ENCODE results near the gene MBNL3. TPM values are rescaled to one million over a fixed set of nuclear protein-coding genes. Genes with fewer than 3 reads are reported as not detected.

Gene MBNL3
- total RNA-seq, 2 donors from 2014 or later = 15.7 to 18.6 TPM

- no peak for DNase-seq
- Mint-ChIP-seq H3K36me3 (ENCODE audit: insufficient read depth in 2 of 2) (peaks cover 0 to 2% of the 10 kb centered on the region in 2 donors), H3K4me1 (ENCODE audit: low read depth) (peaks cover 4% of the 10 kb centered on the region), H3K27ac (no peak overlapping the region), H3K4me3 (no peak overlapping the region), H3K9me3 (no peaks in the 10 kb centered on the region), H3K27me3 (ENCODE audit: low read depth) (peaks cover 30% of the 10 kb centered on the region)
- no peak for ATAC-seq (replicated peaks in 1 of 2)
Measured at GRCh38 chrX:132378281-132378680, 110.6 kb downstream of the MBNL3 start.

GRCh38 chrX:132375941-132376340 lies 112.9 kb downstream of the MBNL3 start:
- H3K4me1 Mint-ChIP-seq (ENCODE audit: low read depth) = no peaks in the 10 kb centered on the region
- no peak for ATAC-seq (replicated peaks in 1 of 2)
- no peak overlapping the region for H3K4me3 Mint-ChIP-seq
- peaks cover 11% of the 10 kb centered on the region for H3K27me3 Mint-ChIP-seq (ENCODE audit: low read depth)
- H3K36me3 Mint-ChIP-seq (ENCODE audit: insufficient read depth in 2 of 2) = no peaks in the 10 kb centered on the region
- no peak for DNase-seq
- no peak overlapping the region for H3K27ac Mint-ChIP-seq
- no peaks in the 10 kb centered on the region for H3K9me3 Mint-ChIP-seq

- DNase-seq (no peak), ATAC-seq (replicated peaks in 1 of 2) (no peak)
- H3K27me3 Mint-ChIP-seq (ENCODE audit: low read depth) = peaks cover 6% of the 10 kb centered on the region
- no peaks in the 10 kb centered on the region for H3K4me1 Mint-ChIP-seq (ENCODE audit: low read depth)
- H3K4me3 Mint-ChIP-seq = no peak overlapping the region
- no peaks in the 10 kb centered on the region for H3K36me3 Mint-ChIP-seq (ENCODE audit: insufficient read depth in 2 of 2)
- no peaks in the 10 kb centered on the region for H3K9me3 Mint-ChIP-seq
- no peak overlapping the region for H3K27ac Mint-ChIP-seq
Measured at GRCh38 chrX:132373610-132374009, 115.2 kb downstream of the MBNL3 start.

GRCh38 chrX:132369617-132370326 lies 119.1 kb downstream of the MBNL3 start:
- no peaks in the 10 kb centered on the region for H3K9me3 Mint-ChIP-seq
- H3K27me3 Mint-ChIP-seq (ENCODE audit: low read depth) = peaks cover 22% of the 10 kb centered on the region
- no peak overlapping the region for H3K4me3 Mint-ChIP-seq
- H3K27ac Mint-ChIP-seq = no peak overlapping the region
- ATAC-seq (replicated peaks in 1 of 2) (no peak), DNase-seq (no peak)
- no peaks in the 10 kb centered on the region for H3K4me1 Mint-ChIP-seq (ENCODE audit: low read depth)
- H3K36me3 Mint-ChIP-seq (ENCODE audit: insufficient read depth in 2 of 2) = no peaks in the 10 kb centered on the region

GRCh38 chrX:132367984-132368383 lies 120.9 kb downstream of the MBNL3 start:
- Mint-ChIP-seq H3K4me1 (ENCODE audit: low read depth) (no peaks in the 10 kb centered on the region), H3K27ac (no peak overlapping the region), H3K36me3 (ENCODE audit: insufficient read depth in 2 of 2) (no peaks in the 10 kb centered on the region), H3K4me3 (no peak overlapping the region), H3K27me3 (ENCODE audit: low read depth) (peaks cover 32% of the 10 kb centered on the region), H3K9me3 (peaks cover 0 to 1% of the 10 kb centered on the region in 2 donors)
- DNase-seq = no peak
- ATAC-seq (replicated peaks in 1 of 2) = no peak

GRCh38 chrX:132367314-132367713 lies 121.5 kb downstream of the MBNL3 start:
- H3K27ac Mint-ChIP-seq = no peak overlapping the region
- no peak overlapping the region for H3K4me3 Mint-ChIP-seq
- ATAC-seq (replicated peaks in 1 of 2) (no peak), DNase-seq (no peak)
- no peaks in the 10 kb centered on the region for H3K4me1 Mint-ChIP-seq (ENCODE audit: low read depth)
- no peaks in the 10 kb centered on the region for H3K36me3 Mint-ChIP-seq (ENCODE audit: insufficient read depth in 2 of 2)
- peaks cover 32% of the 10 kb centered on the region for H3K27me3 Mint-ChIP-seq (ENCODE audit: low read depth)
- H3K9me3 Mint-ChIP-seq = peaks cover 0 to 1% of the 10 kb centered on the region in 2 donors

GRCh38 chrX:132365490-132365889 lies 123.3 kb downstream of the MBNL3 start:
- Mint-ChIP-seq H3K27ac (no peak overlapping the region), H3K9me3 (peaks cover 0 to 1% of the 10 kb centered on the region in 2 donors), H3K27me3 (ENCODE audit: low read depth) (peaks cover 38% of the 10 kb centered on the region), H3K4me3 (no peak overlapping the region), H3K36me3 (ENCODE audit: insufficient read depth in 2 of 2) (no peaks in the 10 kb centered on the region), H3K4me1 (ENCODE audit: low read depth) (no peaks in the 10 kb centered on the region)
- peak; percentile 0 to 1 for DNase-seq
- peak; percentile 75 to 85 for ATAC-seq (replicated peaks in 1 of 2)

GRCh38 chrX:132364313-132364712 lies 124.5 kb downstream of the MBNL3 start:
- no peaks in the 10 kb centered on the region for H3K4me1 Mint-ChIP-seq (ENCODE audit: low read depth)
- H3K36me3 Mint-ChIP-seq (ENCODE audit: insufficient read depth in 2 of 2) = no peaks in the 10 kb centered on the region
- no peak for ATAC-seq (replicated peaks in 1 of 2)
- no peak overlapping the region for H3K4me3 Mint-ChIP-seq
- no peak overlapping the region for H3K27ac Mint-ChIP-seq
- peaks cover 49% of the 10 kb centered on the region for H3K27me3 Mint-ChIP-seq (ENCODE audit: low read depth)
- no peak for DNase-seq
- peaks cover 0 to 1% of the 10 kb centered on the region in 2 donors for H3K9me3 Mint-ChIP-seq

GRCh38 chrX:132353430-132353829 lies 135.4 kb downstream of the MBNL3 start:
- H3K4me3 Mint-ChIP-seq = no peak overlapping the region
- no peaks in the 10 kb centered on the region for H3K4me1 Mint-ChIP-seq (ENCODE audit: low read depth)
- DNase-seq = no peak
- H3K27me3 Mint-ChIP-seq (ENCODE audit: low read depth) = no peaks in the 10 kb centered on the region
- H3K36me3 Mint-ChIP-seq (ENCODE audit: insufficient read depth in 2 of 2) = no peaks in the 10 kb centered on the region
- ATAC-seq (replicated peaks in 1 of 2) = no peak
- H3K9me3 Mint-ChIP-seq = peaks cover 0 to 4% of the 10 kb centered on the region in 2 donors
- no peak overlapping the region for H3K27ac Mint-ChIP-seq

GRCh38 chrX:132336172-132336571 lies 152.7 kb downstream of the MBNL3 start:
- no peak for ATAC-seq (replicated peaks in 1 of 2)
- Mint-ChIP-seq H3K4me1 (ENCODE audit: low read depth) (no peaks in the 10 kb centered on the region), H3K27ac (no peak overlapping the region), H3K9me3 (no peaks in the 10 kb centered on the region), H3K4me3 (no peak overlapping the region), H3K36me3 (ENCODE audit: insufficient read depth in 2 of 2) (no peaks in the 10 kb centered on the region), H3K27me3 (ENCODE audit: low read depth) (peaks cover 10% of the 10 kb centered on the region)
- no peak for DNase-seq

- Mint-ChIP-seq H3K4me1 (ENCODE audit: low read depth) (no peaks in the 10 kb centered on the region), H3K27ac (peak overlapping the region; percentile 0), H3K27me3 (ENCODE audit: low read depth) (peaks cover 11% of the 10 kb centered on the region), H3K36me3 (ENCODE audit: insufficient read depth in 2 of 2) (no peaks in the 10 kb centered on the region), H3K4me3 (peak overlapping the region in 1 of 2 donors; percentile 16), H3K9me3 (peaks cover 0 to 3% of the 10 kb centered on the region in 2 donors)
- ATAC-seq (replicated peaks in 1 of 2) (peak in 1 of 2 donors; percentile 44), DNase-seq (no peak)
Measured at GRCh38 chrX:132333351-132333750, 155.5 kb downstream of the MBNL3 start.

GRCh38 chrX:132331532-132331931 lies 157.3 kb downstream of the MBNL3 start:
- Mint-ChIP-seq H3K36me3 (ENCODE audit: insufficient read depth in 2 of 2) (no peaks in the 10 kb centered on the region), H3K9me3 (peaks cover 0 to 3% of the 10 kb centered on the region in 2 donors), H3K27ac (no peak overlapping the region), H3K4me3 (no peak overlapping the region), H3K27me3 (ENCODE audit: low read depth) (peaks cover 11% of the 10 kb centered on the region), H3K4me1 (ENCODE audit: low read depth) (no peaks in the 10 kb centered on the region)
- DNase-seq = no peak
- no peak for ATAC-seq (replicated peaks in 1 of 2)

GRCh38 chrX:132331000-132331399 lies 157.8 kb downstream of the MBNL3 start:
- H3K9me3 Mint-ChIP-seq = peaks cover 0 to 3% of the 10 kb centered on the region in 2 donors
- no peaks in the 10 kb centered on the region for H3K4me1 Mint-ChIP-seq (ENCODE audit: low read depth)
- H3K36me3 Mint-ChIP-seq (ENCODE audit: insufficient read depth in 2 of 2) = no peaks in the 10 kb centered on the region
- no peak overlapping the region for H3K27ac Mint-ChIP-seq
- DNase-seq (no peak), ATAC-seq (replicated peaks in 1 of 2) (no peak)
- H3K27me3 Mint-ChIP-seq (ENCODE audit: low read depth) = peaks cover 11% of the 10 kb centered on the region
- no peak overlapping the region for H3K4me3 Mint-ChIP-seq

- Mint-ChIP-seq H3K4me3 (no peak overlapping the region), H3K27ac (no peak overlapping the region), H3K9me3 (peaks cover 0 to 3% of the 10 kb centered on the region in 2 donors), H3K27me3 (ENCODE audit: low read depth) (peaks cover 11% of the 10 kb centered on the region), H3K4me1 (ENCODE audit: low read depth) (no peaks in the 10 kb centered on the region), H3K36me3 (ENCODE audit: insufficient read depth in 2 of 2) (no peaks in the 10 kb centered on the region)
- ATAC-seq (replicated peaks in 1 of 2) = no peak
- no peak for DNase-seq
Measured at GRCh38 chrX:132330156-132330729, 158.6 kb downstream of the MBNL3 start.

All from activated T-cell treated with anti-CD3 and anti-CD28 coated beads, Interleukin-2, amount 50 U/mL, for 72 hours (primary cell).